Nephron progenitor cell (in vitro differentiated cells): ENCODE data around the gene PNLIPRP1.

Experiments
- DNase-seq: peaks from one replicate; pipeline ENCODE4 v3.0.0; 2021
- H3K27ac Mint-ChIP-seq: 2 replicates; pipeline ENCODE4 v1.8.0; 2021; ENCODE audit warnings: mild to moderate bottlenecking, moderate library complexity, mixed read lengths
- H3K27me3 Mint-ChIP-seq: 2 replicates; pipeline ENCODE4 v1.8.0; 2021; ENCODE audit warnings: mild to moderate bottlenecking, low read depth, mixed read lengths; ENCODE audit not compliant: poor library complexity
- H3K36me3 Mint-ChIP-seq: 2 replicates; pipeline ENCODE4 v1.8.0; 2021; ENCODE audit warnings: low read depth, mixed read lengths
- H3K4me1 Mint-ChIP-seq: 2 replicates; pipeline ENCODE4 v1.8.0; 2021; ENCODE audit warnings: mixed read lengths
- H3K4me3 Mint-ChIP-seq: 2 replicates; pipeline ENCODE4 v1.8.0; 2021; ENCODE audit warnings: mild to moderate bottlenecking, moderate library complexity, mixed read lengths
- H3K9me3 Mint-ChIP-seq: 2 replicates; pipeline ENCODE4 v1.8.0; 2021; ENCODE audit warnings: mild to moderate bottlenecking, moderate library complexity, mixed read lengths
- CTCF ChIP-seq: fragments of 200-600 bp; sonication (generic); IDR thresholded peaks from 2 replicates; pipeline ENCODE4 v1.5.0; 2021; ENCODE audit warnings: antibody characterized with exemption

PNLIPRP1 gene

GRCh38 chr10:116621476-116621875 lies 30.7 kb downstream of the PNLIPRP1 start:
- Mint-ChIP-seq H3K27ac (no peak overlapping the region), H3K9me3 (no peaks in the 10 kb centered on the region), H3K4me3 (no peak overlapping the region), H3K36me3 (no peaks in the 10 kb centered on the region), H3K4me1 (no peaks in the 10 kb centered on the region), H3K27me3 (peaks cover 22% of the 10 kb centered on the region)
- no peak for DNase-seq
- no peak for TF ChIP-seq CTCF

- no peak overlapping the region for H3K27ac Mint-ChIP-seq
- H3K4me1 Mint-ChIP-seq: no peaks in the 10 kb centered on the region
- H3K4me3 Mint-ChIP-seq: no peak overlapping the region
- H3K27me3 Mint-ChIP-seq: peaks cover 28% of the 10 kb centered on the region
- DNase-seq: no peak
- H3K9me3 Mint-ChIP-seq: no peaks in the 10 kb centered on the region
- TF ChIP-seq CTCF: no peak
- H3K36me3 Mint-ChIP-seq: no peaks in the 10 kb centered on the region
Measured at GRCh38 chr10:116621934-116622655, 31.3 kb downstream of the PNLIPRP1 start.

GRCh38 chr10:116625845-116626244 lies 35.1 kb downstream of the PNLIPRP1 start:
- no peak for DNase-seq
- Mint-ChIP-seq H3K36me3 (no peaks in the 10 kb centered on the region), H3K27ac (no peak overlapping the region), H3K9me3 (no peaks in the 10 kb centered on the region), H3K4me1 (no peaks in the 10 kb centered on the region), H3K27me3 (peaks cover 28% of the 10 kb centered on the region), H3K4me3 (no peak overlapping the region)
- no peak for TF ChIP-seq CTCF

- Mint-ChIP-seq H3K9me3 (no peaks in the 10 kb centered on the region), H3K4me1 (no peaks in the 10 kb centered on the region), H3K27me3 (peaks cover 28% of the 10 kb centered on the region), H3K27ac (no peak overlapping the region), H3K36me3 (no peaks in the 10 kb centered on the region), H3K4me3 (no peak overlapping the region)
- no peak for TF ChIP-seq CTCF
- no peak for DNase-seq
Measured at GRCh38 chr10:116626815-116627214, 36.1 kb downstream of the PNLIPRP1 start.

- no peak overlapping the region for H3K27ac Mint-ChIP-seq
- TF ChIP-seq CTCF: peak; percentile 61
- H3K4me1 Mint-ChIP-seq: no peaks in the 10 kb centered on the region
- no peaks in the 10 kb centered on the region for H3K9me3 Mint-ChIP-seq
- DNase-seq: peak; percentile 75
- H3K27me3 Mint-ChIP-seq: peaks cover 26% of the 10 kb centered on the region
- H3K36me3 Mint-ChIP-seq: no peaks in the 10 kb centered on the region
- no peak overlapping the region for H3K4me3 Mint-ChIP-seq
Measured at GRCh38 chr10:116627386-116627933, 36.7 kb downstream of the PNLIPRP1 start.

- no peaks in the 10 kb centered on the region for H3K36me3 Mint-ChIP-seq
- H3K9me3 Mint-ChIP-seq: no peaks in the 10 kb centered on the region
- no peak for TF ChIP-seq CTCF
- H3K4me3 Mint-ChIP-seq: no peak overlapping the region
- H3K27ac Mint-ChIP-seq: no peak overlapping the region
- peaks cover 31% of the 10 kb centered on the region for H3K27me3 Mint-ChIP-seq
- no peak for DNase-seq
- no peaks in the 10 kb centered on the region for H3K4me1 Mint-ChIP-seq
Measured at GRCh38 chr10:116629340-116629739, 38.6 kb downstream of the PNLIPRP1 start.
